ENCODE results near the gene ASS1. TPM values are rescaled to one million over a fixed set of nuclear protein-coding genes. Genes with fewer than 3 reads are reported as not detected.
A peak's percentile ranks its signal among the peaks of the same experiment; 100 is the strongest.

Gene ASS1
- total and polyA plus RNA-seq, 2 of the 13 experiments (the other 11 are each of a cell fraction or from before 2014, with no cell fraction given): 77.6 to 122 TPM

GRCh38 chr9:130461218-130461630 lies 16.5 kb downstream of the ASS1 start (continued):
- peak; percentile 14; the same call in 1 of the 2 replicates for TF ChIP-seq SP5 (CRISPR knock-in tag; IDR thresholded peaks at IDR 0.05; ENCODE audit: borderline replicate concordance, low read depth)
- no peak for TF ChIP-seq MLX (CRISPR knock-in tag; IDR thresholded peaks at IDR 0.05)
- no peak for TF ChIP-seq ZNF780A (CRISPR knock-in tag; IDR thresholded peaks at IDR 0.05)
- peak; percentile 51; the same call in 1 of the 2 replicates for TF ChIP-seq ZNF598 (CRISPR knock-in tag; IDR thresholded peaks at IDR 0.05; ENCODE audit: borderline replicate concordance)
- TF ChIP-seq ZNF280D (CRISPR knock-in tag; IDR thresholded peaks at IDR 0.05): no peak
- no peak for TF ChIP-seq ZNF530 (CRISPR knock-in tag; IDR thresholded peaks at IDR 0.05; ENCODE audit: low read depth)
- TF ChIP-seq RXRA (CRISPR knock-in tag; IDR thresholded peaks at IDR 0.05): 0 out of 2 replicates have a peak, but pooled peaks have one; percentile 13
- 0 out of 2 replicates have a peak, but pooled peaks have one; percentile 61 for TF ChIP-seq ZNF713 (CRISPR knock-in tag; IDR thresholded peaks at IDR 0.05)
- no peak for TF ChIP-seq TBP (CRISPR knock-in tag; IDR thresholded peaks at IDR 0.05)
- TF ChIP-seq DMAP1 (CRISPR knock-in tag; IDR thresholded peaks at IDR 0.05): no peak
- TF ChIP-seq ARID5B (CRISPR knock-in tag; IDR thresholded peaks at IDR 0.05): no peak
- TF ChIP-seq PAX8 (CRISPR knock-in tag; IDR thresholded peaks at IDR 0.05; ENCODE audit: borderline replicate concordance): no peak
- 0 out of 2 replicates have a peak, but pooled peaks have one; percentile 25 for TF ChIP-seq ZNF280B (CRISPR knock-in tag; IDR thresholded peaks at IDR 0.05; ENCODE audit: borderline replicate concordance)
- TF ChIP-seq RFX1 (IDR thresholded peaks at IDR 0.05): no peak
- TF ChIP-seq ZNF547 (CRISPR knock-in tag; IDR thresholded peaks at IDR 0.05): 0 out of 2 replicates have a peak, but pooled peaks have one; percentile 69
- TF ChIP-seq ZNF883 (CRISPR knock-in tag; IDR thresholded peaks at IDR 0.05; ENCODE audit: not compliant biosample characterization): peak; percentile 43
- TF ChIP-seq ZNF572 (CRISPR knock-in tag; IDR thresholded peaks at IDR 0.05): 0 out of 2 replicates have a peak, but pooled peaks have one; percentile 63
- TF ChIP-seq RORA (CRISPR knock-in tag; IDR thresholded peaks at IDR 0.05): no peak
- TF ChIP-seq FLYWCH1 (CRISPR knock-in tag; IDR thresholded peaks at IDR 0.05): no peak
- TF ChIP-seq SMAD1 (CRISPR knock-in tag; IDR thresholded peaks at IDR 0.05; ENCODE audit: borderline replicate concordance, low read depth): no peak

All from HepG2 (cell line).